HepG2 (cell line): Measurements from ENCODE around the gene CEP20. TPM values are rescaled to one million over a fixed set of nuclear protein-coding genes. Genes with fewer than 3 reads are reported as not detected.

Experiments used
- FOSL2 ChIP-seq: sonication (generic); formaldehyde crosslinking; IDR thresholded peaks from 2 replicates; pipeline ENCODE4 v1.4.0; 2020; ENCODE audit warnings: missing genetic modification reagents
- KIAA2018 ChIP-seq: sonication (generic); formaldehyde crosslinking; IDR thresholded peaks from 2 replicates; pipeline ENCODE4 v1.5.0; 2020; ENCODE audit warnings: mild to moderate bottlenecking, missing genetic modification reagents, borderline replicate concordance
- MIXL1 ChIP-seq: IDR thresholded peaks from 2 replicates; pipeline ENCODE4 v1.6.1; 2016
- NRL ChIP-seq: sonication (generic); formaldehyde crosslinking; IDR thresholded peaks from 2 replicates; pipeline ENCODE4 v1.5.0; 2020; ENCODE audit warnings: missing genetic modification reagents, mild to moderate bottlenecking, moderate library complexity, borderline replicate concordance
- SIN3B ChIP-seq: fragments of 150-350 bp; IDR thresholded peaks from 2 replicates; pipeline ENCODE4 v1.6.1; 2014; ENCODE audit warnings: low read length
- TFDP2 ChIP-seq: sonication (generic); formaldehyde crosslinking; IDR thresholded peaks from 2 replicates; pipeline ENCODE4 v1.4.0; 2020; ENCODE audit warnings: missing genetic modification reagents
- ZBTB40 ChIP-seq, 2 experiments: fragments of 450-650 bp in 1 of 2; sonication (generic) in 1 of 2; formaldehyde crosslinking in 1 of 2; IDR thresholded peaks; 2 replicates each; pipeline versions ENCODE4 v1.6.1 to v1.8.0; 2016 to 2022; ENCODE audit warnings: antibody characterized with exemption in 1 of 2, mild to moderate bottlenecking in 1 of 2, missing genetic modification reagents in 1 of 2
- ZFP36L1 ChIP-seq: sonication (generic); formaldehyde crosslinking; IDR thresholded peaks from 2 replicates; pipeline ENCODE4 v1.8.0; 2022; ENCODE audit warnings: mild to moderate bottlenecking, missing genetic modification reagents, moderate library complexity
- ZNF746 ChIP-seq: sonication (generic); formaldehyde crosslinking; IDR thresholded peaks from 2 replicates; pipeline ENCODE4 v1.8.0; 2022; ENCODE audit warnings: mild to moderate bottlenecking, missing genetic modification reagents
- polyA plus RNA-seq, 8 experiments: library from polyadenylated mRNA; depleted of rRNA in 3 of 8; stranded (reverse) in 7 of 8; unstranded in 1 of 8; fragments of >200 nt; fragmentation: Illumina TruSeq in 4 of 8; extraction: Trizol in 4 of 8; gene quantifications; 2 replicates each; pipeline versions ENCODE4 v1.2.1 to v1.2.3, GENCODE V29; 2011 to 2016; ENCODE audit warnings: low read depth in 4 of 8, missing spikeins in 1 of 8, mixed read lengths in 1 of 8; ENCODE audit not compliant: insufficient read depth in 1 of 8
- total RNA-seq, 5 experiments: library from RNA; depleted of rRNA; stranded (reverse); fragments of >200 nt; fragmentation: Illumina TruSeq; extraction: Trizol; gene quantifications; 2 replicates each; pipeline ENCODE4 v1.2.3, GENCODE V29; 2016; ENCODE audit warnings: low read depth in 1 of 5

CEP20 gene
- total and polyA plus RNA-seq, 2 of the 13 experiments (the other 11 are each of a cell fraction or from before 2014, with no cell fraction given) = 53.0 to 54.1 TPM

GRCh38 chr16:15888072-15888976 lies at the start of gene CEP20 (continued):
- TF ChIP-seq KIAA2018 = no peak
- no peak for TF ChIP-seq ZFP36L1
- 0 out of 2 replicates have a peak, but pooled peaks have one; percentile 22 for TF ChIP-seq FOSL2
- no peak for TF ChIP-seq ZNF746 (CRISPR knock-in tag)
- TF ChIP-seq MIXL1 (CRISPR knock-in tag) = peak; percentile 9; the same call in 1 of the 2 replicates
- TF ChIP-seq TFDP2 (CRISPR knock-in tag) = peak; percentile 69
- TF ChIP-seq SIN3B = peak; percentile 85
- TF ChIP-seq ZBTB40 (IDR thresholded peaks at IDR 0.05) = no peak
- peak; percentile 85 for TF ChIP-seq ZBTB40 (CRISPR knock-in tag; IDR thresholded peaks at IDR 0.05)
- peak; percentile 77 for TF ChIP-seq NRL (CRISPR knock-in tag)
